Endothelial cell of umbilical vein (primary cell): ENCODE measurements around the gene EXOC6B. TPM values are rescaled to one million over a fixed set of nuclear protein-coding genes. Genes with fewer than 3 reads are reported as not detected.

Source experiments
- BruUV-seq: library from RNA; stranded (reverse); fragments of 400-500 nt; replicated peaks from 2 replicates; lab custom pipeline; 2021; lab: Mats Ljungman, UMichigan
- CTCF ChIA-PET: fragments of 300-600, 350-600 bp; sonication (Branson Sonifier 250); formaldehyde crosslinking; loops from one replicate; lab custom pipeline; 2021; ENCODE audit warnings: antibody characterized with exemption, inconsistent platforms; lab: Charles Lee
- POLR2A ChIA-PET: fragments of 300-600, 350-600 bp; sonication (Branson Sonifier 250); formaldehyde crosslinking; loops from one replicate; lab custom pipeline; 2021; ENCODE audit warnings: antibody characterized with exemption, inconsistent platforms; lab: Charles Lee
- DNase-seq: peaks from one replicate; pipeline ENCODE4 v3.0.0-alpha.2; 2011; ENCODE audit warnings: low read depth, low spot score
- FAIRE-seq: peaks from 2 replicates; lab custom pipeline; 2011; peaks lifted over from hg19 to GRCh38; lab: Jason Lieb, UNC
- H2AFZ ChIP-seq: 2 replicates; pipeline ENCODE4 v1.6.0; 2012; ENCODE audit warnings: low read depth, low read length, control low read depth, inconsistent platforms
- H3K27ac ChIP-seq: 2 replicates; pipeline ENCODE4 v1.5.1; 2011; ENCODE audit warnings: low read depth, mild to moderate bottlenecking, control low read depth, low read length, moderate library complexity; ENCODE audit not compliant: insufficient read depth
- H3K27me3 ChIP-seq, 2 experiments: 2 replicates each; pipeline versions ENCODE4 v1.6.0 to v1.6.1; 2011; ENCODE audit warnings: low read length in 2 of 2, mixed read lengths in 1 of 2; ENCODE audit not compliant: control insufficient read depth in 2 of 2, insufficient read depth in 2 of 2
- H3K36me3 ChIP-seq, 2 experiments: 2 replicates in 1 of 2; 3 replicates in 1 of 2; pipeline ENCODE4 v1.5.1; 2011; ENCODE audit warnings: low read length in 2 of 2, mild to moderate bottlenecking in 1 of 2, moderate library complexity in 1 of 2; ENCODE audit not compliant: control insufficient read depth in 2 of 2, insufficient read depth in 2 of 2; ENCODE audit errors: extremely low read depth in 1 of 2
- H3K4me1 ChIP-seq: 3 replicates; pipeline ENCODE4 v1.5.1; 2011; ENCODE audit warnings: mild to moderate bottlenecking, low read length; ENCODE audit not compliant: control insufficient read depth, insufficient read depth; ENCODE audit errors: extremely low read depth
- H3K4me2 ChIP-seq: 2 replicates; pipeline ENCODE4 v1.6.1; 2011; ENCODE audit warnings: low read length, control low read depth, mixed read lengths; ENCODE audit not compliant: insufficient read depth
- H3K4me3 ChIP-seq, 3 experiments: fragments of 200-600 bp in 1 of 3; sonication (generic), shearing (Covaris generic) in 1 of 3; replicated peaks in 1 of 3; 2 replicates each; pipeline ENCODE4 v1.5.1; 2011 to 2016; ENCODE audit warnings: control low read depth in 3 of 3, low read length in 3 of 3, mild to moderate bottlenecking in 2 of 3, inconsistent platforms in 1 of 3, low read depth in 1 of 3, moderate library complexity in 1 of 3; ENCODE audit not compliant: insufficient read depth in 1 of 3
- H3K79me2 ChIP-seq: 2 replicates; pipeline ENCODE4 v1.6.0; 2012; ENCODE audit warnings: low read length, inconsistent platforms; ENCODE audit not compliant: control insufficient read depth, insufficient read depth
- H3K9ac ChIP-seq: replicated peaks from 2 replicates; pipeline ENCODE3; 2011; ENCODE audit warnings: low read length, control low read depth; ENCODE audit not compliant: insufficient read depth; ENCODE audit errors: extremely low read depth
- H3K9me1 ChIP-seq: replicated peaks from 3 replicates; pipeline ENCODE4 v1.6.0; 2011; ENCODE audit warnings: mild to moderate bottlenecking, low read length; ENCODE audit not compliant: control insufficient read depth, insufficient read depth; ENCODE audit errors: extremely low read depth
- H3K9me3 ChIP-seq: replicated peaks from 2 replicates; pipeline ENCODE4 v1.5.1; 2012; ENCODE audit warnings: low read length, inconsistent platforms; ENCODE audit not compliant: control insufficient read depth, insufficient read depth
- H4K20me1 ChIP-seq: replicated peaks from 2 replicates; pipeline ENCODE3; 2011; ENCODE audit warnings: mild to moderate bottlenecking, low read length; ENCODE audit not compliant: control insufficient read depth, insufficient read depth; ENCODE audit errors: extremely low read depth
- MYC ChIP-seq: IDR thresholded peaks from one replicate; pipeline ENCODE4 v1.6.1; 2011; ENCODE audit warnings: mild to moderate bottlenecking, low read depth, low read length
- POLR2AphosphoS5 ChIP-seq: IDR thresholded peaks from 2 replicates; pipeline ENCODE4 v1.6.1; 2012; ENCODE audit warnings: low read depth, mild to moderate bottlenecking, control low read depth, low read length, moderate library complexity; ENCODE audit not compliant: insufficient read depth
- dilution Hi-C: fragments of 300-500 bp; cut with MboI; formaldehyde crosslinking; loops from one replicate; pipeline ENCODE4 v1.15.0; 2019; ENCODE audit warnings: low sequenced_read_pairs; ENCODE audit not compliant: extremely low pct_ligation_motif_present
- intact Hi-C: fragments of 100-400 bp; cut with micrococcal nuclease; formaldehyde crosslinking; loops from one replicate; pipeline ENCODE4 v1.10.0; 2022
- polyA plus RNA-seq, 4 experiments: library from polyadenylated mRNA; depleted of rRNA in 3 of 4; stranded (reverse) in 3 of 4; unstranded in 1 of 4; fragments of >200 nt; gene quantifications; 2 replicates each; pipeline versions ENCODE4 v1.2.1 to v1.2.3, GENCODE V29; 2011 to 2012; ENCODE audit warnings: missing spikeins in 1 of 4
- total RNA-seq: library from RNA; stranded (reverse); gene quantifications from 2 replicates; pipeline ENCODE4 v1.2.3, GENCODE V29; 2021
- TF ChIP-seq, protein P1 (sequence below), 2 donors: IDR thresholded peaks; 1 replicate in 1 of 2; 2 replicates in 1 of 2; pipeline ENCODE4 v1.5.1; 2011; ENCODE audit warnings: low read length in 2 of 2, mild to moderate bottlenecking in 2 of 2, moderate library complexity in 2 of 2, control low read depth in 1 of 2, inconsistent platforms in 1 of 2, low read depth in 1 of 2; ENCODE audit not compliant: insufficient read depth in 1 of 2; ENCODE audit errors: extremely low read depth in 1 of 2

Gene EXOC6B
- total and polyA plus RNA-seq, 2 donors (not counting 3 experiments of a cell fraction or from before 2014, with no cell fraction given), result 10.8 to 34.8 TPM

DNA sequence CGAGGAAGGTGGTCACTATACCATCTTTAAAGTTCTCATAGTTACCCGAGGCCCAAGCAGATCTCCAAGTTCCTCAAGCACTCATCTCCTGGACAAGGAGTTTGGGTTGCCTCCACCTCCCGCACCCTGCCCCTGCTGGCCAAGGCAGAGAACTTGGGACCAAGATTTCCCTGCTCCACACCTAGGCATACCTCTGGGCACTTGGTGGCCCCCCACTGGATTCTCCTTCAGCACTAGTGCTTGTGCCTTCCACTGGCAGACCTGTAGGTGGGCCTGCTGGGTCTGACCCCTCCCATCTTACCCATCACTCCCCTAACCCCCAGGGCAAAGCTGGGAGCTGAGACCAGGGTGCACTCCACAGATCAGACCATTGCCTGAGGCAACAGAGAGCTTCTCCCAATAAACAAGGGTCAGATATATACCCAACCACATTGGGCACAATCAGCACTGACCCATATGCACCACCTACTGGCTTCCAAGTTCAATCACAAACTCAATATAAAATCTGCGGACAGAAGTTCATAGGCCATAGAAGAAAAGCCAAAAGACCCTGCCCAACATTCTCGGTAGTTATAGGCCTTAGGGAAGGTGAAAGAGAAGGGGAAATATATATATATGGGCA lies 244.2 kb downstream of the EXOC6B start:
- BruUV-seq, result no TSS peak
- dilution Hi-C loops (no loop called here), intact Hi-C loops (no loop called here)
- Histone ChIP-seq H3K27me3 (no peaks in the 10 kb centered on the region), H3K27ac (no peak overlapping the region), H3K9me1 (no peaks in the 10 kb centered on the region), H2AFZ (no peak overlapping the region), H3K9ac (no peak overlapping the region), H3K9me3 (no peaks in the 10 kb centered on the region), H3K36me3 (no peaks in the 10 kb centered on the region), H3K79me2 (no peaks in the 10 kb centered on the region), H3K4me1 (no peaks in the 10 kb centered on the region), H4K20me1 (no peaks in the 10 kb centered on the region), H3K4me3 (no peak overlapping the region), H3K4me2 (no peak overlapping the region)
- no peak for TF ChIP-seq POLR2AphosphoS5
- POLR2A ChIA-PET, result no interaction called here
- FAIRE-seq (no peak), DNase-seq (no peak)
- CTCF ChIA-PET, result interaction anchor here (1.0 to 7.0 kb wide), 4 partner anchors 164 to 658 kb away, joined by 3 to 158 read pairs (median 55); no protein-coding TSS in a partner anchor

DNA sequence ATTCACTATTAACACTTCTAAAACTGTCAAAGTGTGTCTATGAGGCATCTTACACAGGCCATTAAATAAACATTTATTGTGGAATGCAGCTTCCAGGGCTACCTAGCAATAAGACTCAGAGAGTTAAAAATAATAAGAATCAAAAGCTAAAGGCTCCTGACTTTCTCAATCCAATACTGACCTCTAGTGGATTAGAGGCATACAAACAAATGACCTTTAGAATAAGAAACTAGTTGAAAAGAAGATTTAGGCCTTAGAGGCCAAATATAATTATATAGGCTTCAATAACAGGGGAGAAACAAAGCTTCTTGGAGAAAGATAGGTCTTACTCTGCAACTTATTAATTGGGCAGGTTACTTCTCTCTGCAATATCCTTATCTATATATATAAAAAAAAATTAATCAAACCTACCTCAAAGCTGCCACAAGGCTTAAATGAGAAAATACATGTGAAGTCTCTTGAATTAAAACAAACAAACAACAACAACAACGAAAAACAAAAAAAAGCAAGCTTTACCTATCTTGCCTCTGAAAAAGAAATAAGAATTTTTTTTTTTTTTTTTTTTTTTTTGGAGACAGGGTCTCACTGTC lies 246.1 kb downstream of the EXOC6B start:
- H3K4me2 ChIP-seq, result no peak overlapping the region
- H3K9me1 ChIP-seq, result no peaks in the 10 kb centered on the region
- CTCF ChIA-PET, result interaction anchor here (0.5 to 7.0 kb wide), 58 partner anchors 9 to 1050 kb away, joined by 3 to 158 read pairs (median 4); no protein-coding TSS in a partner anchor
- no peaks in the 10 kb centered on the region for H4K20me1 ChIP-seq
- no peak overlapping the region for H3K4me3 ChIP-seq
- H3K27me3 ChIP-seq, result no peaks in the 10 kb centered on the region
- H3K9me3 ChIP-seq, result no peaks in the 10 kb centered on the region
- no peak overlapping the region for H3K27ac ChIP-seq
- H3K4me1 ChIP-seq, result no peaks in the 10 kb centered on the region
- no TSS peak for BruUV-seq
- H3K79me2 ChIP-seq, result no peaks in the 10 kb centered on the region
- H3K9ac ChIP-seq, result no peak overlapping the region
- peak; percentile 69 for DNase-seq
- POLR2A ChIA-PET, result no interaction called here
- H3K36me3 ChIP-seq, result no peaks in the 10 kb centered on the region
- no peak for TF ChIP-seq MYC
- TF ChIP-seq, protein P1, sequence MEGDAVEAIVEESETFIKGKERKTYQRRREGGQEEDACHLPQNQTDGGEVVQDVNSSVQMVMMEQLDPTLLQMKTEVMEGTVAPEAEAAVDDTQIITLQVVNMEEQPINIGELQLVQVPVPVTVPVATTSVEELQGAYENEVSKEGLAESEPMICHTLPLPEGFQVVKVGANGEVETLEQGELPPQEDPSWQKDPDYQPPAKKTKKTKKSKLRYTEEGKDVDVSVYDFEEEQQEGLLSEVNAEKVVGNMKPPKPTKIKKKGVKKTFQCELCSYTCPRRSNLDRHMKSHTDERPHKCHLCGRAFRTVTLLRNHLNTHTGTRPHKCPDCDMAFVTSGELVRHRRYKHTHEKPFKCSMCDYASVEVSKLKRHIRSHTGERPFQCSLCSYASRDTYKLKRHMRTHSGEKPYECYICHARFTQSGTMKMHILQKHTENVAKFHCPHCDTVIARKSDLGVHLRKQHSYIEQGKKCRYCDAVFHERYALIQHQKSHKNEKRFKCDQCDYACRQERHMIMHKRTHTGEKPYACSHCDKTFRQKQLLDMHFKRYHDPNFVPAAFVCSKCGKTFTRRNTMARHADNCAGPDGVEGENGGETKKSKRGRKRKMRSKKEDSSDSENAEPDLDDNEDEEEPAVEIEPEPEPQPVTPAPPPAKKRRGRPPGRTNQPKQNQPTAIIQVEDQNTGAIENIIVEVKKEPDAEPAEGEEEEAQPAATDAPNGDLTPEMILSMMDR (IDR thresholded peaks at IDR 0.05; ENCODE audit: extremely low read depth in 1 of 2, insufficient read depth in 1 of 2, low read depth in 1 of 2, low read length in 2 of 2), result peak; percentile 36 to 44
- H2AFZ ChIP-seq, result no peak overlapping the region
- intact Hi-C loops, result loop anchor here (1.0 to 10.0 kb wide), 6 partner anchors 166 to 1032 kb away; no protein-coding TSS in a partner anchor
- FAIRE-seq, result no peak
- dilution Hi-C loops, result no loop called here
